WTC11 (cell line): Measurements from ENCODE around the gene UPF3A. TPM values are rescaled to one million over a fixed set of nuclear protein-coding genes. Genes with fewer than 3 reads are reported as not detected.

Experiments
- ATAC-seq: fragments of 200-7000 bp; cut with Tn5 transposase; 2 replicates; pipeline ENCODE4 v1.10.0; 2021; ENCODE audit warnings: mild to moderate bottlenecking, moderate library complexity
- CTCF ChIA-PET: fragments of 300-600 bp; sonication (Branson Sonifier 250); formaldehyde crosslinking; loops from one replicate; lab custom pipeline; 2021; ENCODE audit warnings: antibody characterized with exemption; lab: Charles Lee
- POLR2A ChIA-PET: fragments of 350-600 bp; sonication (Branson Sonifier 250); formaldehyde crosslinking; loops from one replicate; lab custom pipeline; 2021; ENCODE audit warnings: antibody characterized with exemption; lab: Charles Lee
- DNase-seq: peaks from one replicate; pipeline ENCODE4 v3.0.0; 2021; ENCODE audit warnings: low spot score
- H3K27ac Mint-ChIP-seq: 2 replicates; pipeline ENCODE4 v1.8.0; 2021; ENCODE audit warnings: mixed read lengths
- H3K27me3 Mint-ChIP-seq: 2 replicates; pipeline ENCODE4 v1.8.0; 2021; ENCODE audit warnings: low read depth, mild to moderate bottlenecking, moderate library complexity, mixed read lengths
- H3K36me3 Mint-ChIP-seq: 2 replicates; pipeline ENCODE4 v1.8.0; 2021; ENCODE audit warnings: mixed read lengths
- H3K4me1 Mint-ChIP-seq: 2 replicates; pipeline ENCODE4 v1.8.0; 2022; ENCODE audit warnings: mixed read lengths
- H3K4me3 Mint-ChIP-seq: 2 replicates; pipeline ENCODE4 v1.8.0; 2021; ENCODE audit warnings: mild to moderate bottlenecking, moderate library complexity, mixed read lengths
- H3K9me3 Mint-ChIP-seq: 2 replicates; pipeline ENCODE4 v1.8.0; 2021; ENCODE audit warnings: mixed read lengths
- AR ChIP-seq: fragments of 250-450 bp; sonication (Bioruptor Pico); IDR thresholded peaks from 2 replicates; pipeline ENCODE4 v1.9.0; 2021; ENCODE audit warnings: mild to moderate bottlenecking
- CTCF ChIP-seq: fragments of 200-600 bp; IDR thresholded peaks from 2 replicates; pipeline ENCODE4 v1.8.0; 2022; ENCODE audit warnings: antibody characterized with exemption
- E2F5 ChIP-seq: sonication (generic); formaldehyde crosslinking; IDR thresholded peaks from 2 replicates; pipeline ENCODE4 v1.8.1; 2022; ENCODE audit warnings: mild to moderate bottlenecking, moderate library complexity, missing genetic modification reagents
- EMX1 ChIP-seq: fragments of 250-450 bp; sonication (Bioruptor Pico); IDR thresholded peaks from 2 replicates; pipeline ENCODE4 v1.8.0; 2021; ENCODE audit warnings: mild to moderate bottlenecking
- HMGA2 ChIP-seq: fragments of 250-450 bp; sonication (Bioruptor Pico); IDR thresholded peaks from 2 replicates; pipeline ENCODE4 v1.4.0; 2021; ENCODE audit warnings: mild to moderate bottlenecking, moderate library complexity
- JUN ChIP-seq: sonication (generic); formaldehyde crosslinking; IDR thresholded peaks from 2 replicates; pipeline ENCODE4 v1.8.0; 2023; ENCODE audit warnings: mild to moderate bottlenecking, missing genetic modification reagents
- KAT7 ChIP-seq: sonication (generic); formaldehyde crosslinking; IDR thresholded peaks from 2 replicates; pipeline ENCODE4 v1.8.1; 2023; ENCODE audit warnings: missing genetic modification reagents, mild to moderate bottlenecking, borderline replicate concordance
- MLX ChIP-seq: sonication (generic); formaldehyde crosslinking; IDR thresholded peaks from 2 replicates; pipeline ENCODE4 v1.8.1; 2023; ENCODE audit warnings: mild to moderate bottlenecking, missing genetic modification reagents, moderate library complexity
- MYBL2 ChIP-seq: sonication (generic); formaldehyde crosslinking; IDR thresholded peaks from 2 replicates; pipeline ENCODE4 v1.8.1; 2023; ENCODE audit warnings: mild to moderate bottlenecking, moderate library complexity, missing genetic modification reagents
- NFATC4 ChIP-seq: fragments of 250-450 bp; sonication (Bioruptor Pico); IDR thresholded peaks from 2 replicates; pipeline ENCODE4 v1.9.0; 2021; ENCODE audit warnings: mild to moderate bottlenecking
- STAT6 ChIP-seq: sonication (generic); formaldehyde crosslinking; conservative IDR thresholded peaks from 2 replicates; pipeline ENCODE4 v1.8.1; 2023; ENCODE audit warnings: mild to moderate bottlenecking, low read depth, missing genetic modification reagents, moderate library complexity
- ZNF232 ChIP-seq: sonication (generic); formaldehyde crosslinking; IDR thresholded peaks from 2 replicates; pipeline ENCODE4 v1.8.0; 2022; ENCODE audit warnings: mild to moderate bottlenecking, missing genetic modification reagents
- ZNF281 ChIP-seq: sonication (generic); formaldehyde crosslinking; IDR thresholded peaks from 2 replicates; pipeline ENCODE4 v1.8.0; 2023; ENCODE audit warnings: mild to moderate bottlenecking, missing genetic modification reagents
- ZNF396 ChIP-seq: fragments of 250-450 bp; sonication (Bioruptor Pico); IDR thresholded peaks from 2 replicates; pipeline ENCODE4 v1.8.0; 2021; ENCODE audit warnings: mild to moderate bottlenecking, moderate library complexity, borderline replicate concordance
- ZNF425 ChIP-seq: fragments of 250-450 bp; sonication (Bioruptor Pico); conservative IDR thresholded peaks from 2 replicates; pipeline ENCODE4 v1.9.0; 2021; ENCODE audit warnings: mild to moderate bottlenecking
- total RNA-seq: library from RNA; stranded (reverse); gene quantifications from 3 replicates; pipeline ENCODE4 v1.2.3, GENCODE V29; 2021

Gene UPF3A
- total RNA-seq, 1 experiment from 2014 or later: 71.9 TPM

GRCh38 chr13:114243971-114244370 is 37.4 kb upstream of the UPF3A start:
- Mint-ChIP-seq H3K27me3 (no peaks in the 10 kb centered on the region), H3K4me1 (peaks cover 16% of the 10 kb centered on the region), H3K9me3 (no peaks in the 10 kb centered on the region), H3K36me3 (peaks cover 92% of the 10 kb centered on the region), H3K27ac (no peak overlapping the region), H3K4me3 (no peak overlapping the region)
- TF ChIP-seq MLX (CRISPR knock-in tag): no peak
- no peak for TF ChIP-seq EMX1
- no peak for TF ChIP-seq STAT6 (CRISPR knock-in tag)
- no peak for TF ChIP-seq KAT7 (CRISPR knock-in tag)
- no peak for TF ChIP-seq ZNF232
- no peak for TF ChIP-seq ZNF281 (CRISPR knock-in tag)
- POLR2A ChIA-PET: no interaction called here
- ATAC-seq (no peak), DNase-seq (no peak)
- CTCF ChIA-PET: no interaction called here

GRCh38 chr13:114244637-114245036 is 36.8 kb upstream of the UPF3A start:
- H3K36me3 Mint-ChIP-seq: peaks cover 90% of the 10 kb centered on the region
- H3K27me3 Mint-ChIP-seq: no peaks in the 10 kb centered on the region
- CTCF ChIA-PET: no interaction called here
- TF ChIP-seq HMGA2 (CRISPR knock-in tag): no peak
- no peak for TF ChIP-seq MYBL2 (CRISPR knock-in tag)
- TF ChIP-seq CTCF: no peak
- TF ChIP-seq ZNF396 (CRISPR knock-in tag): no peak
- no peak overlapping the region for H3K27ac Mint-ChIP-seq
- POLR2A ChIA-PET: no interaction called here
- H3K4me3 Mint-ChIP-seq: no peak overlapping the region
- DNase-seq (no peak), ATAC-seq (no peak)
- H3K4me1 Mint-ChIP-seq: peaks cover 16% of the 10 kb centered on the region
- H3K9me3 Mint-ChIP-seq: no peaks in the 10 kb centered on the region

GRCh38 chr13:114248011-114248410 is 33.4 kb upstream of the UPF3A start:
- Mint-ChIP-seq H3K27ac (no peak overlapping the region), H3K27me3 (no peaks in the 10 kb centered on the region), H3K9me3 (no peaks in the 10 kb centered on the region), H3K36me3 (peaks cover 84% of the 10 kb centered on the region), H3K4me3 (no peak overlapping the region), H3K4me1 (peaks cover 8% of the 10 kb centered on the region)
- DNase-seq: no peak
- CTCF ChIA-PET: no interaction called here
- POLR2A ChIA-PET: no interaction called here
- ATAC-seq: no peak
- TF ChIP-seq STAT6 (CRISPR knock-in tag) (no peak), NFATC4 (CRISPR knock-in tag) (no peak), E2F5 (CRISPR knock-in tag) (no peak), ZNF425 (no peak), AR (no peak), JUN (CRISPR knock-in tag) (no peak)
